A549 treated with CORT108297 at 1 μM for 4 hours (cell line): Measurements from ENCODE around the gene TUBB8B. TPM values are rescaled to one million over a fixed set of nuclear protein-coding genes. Genes with fewer than 3 reads are reported as not detected.

Experiments
- total RNA-seq: library from RNA; stranded (reverse); fragments of 200-300 nt; extraction: Qiagen RNA extraction; gene quantifications from 5 replicates; pipeline ENCODE4 v1.2.3, GENCODE V29; 2022

Gene TUBB8B
- 0.07 TPM in 1 of 5 replicates, not detected in the others for total RNA-seq

DNA sequence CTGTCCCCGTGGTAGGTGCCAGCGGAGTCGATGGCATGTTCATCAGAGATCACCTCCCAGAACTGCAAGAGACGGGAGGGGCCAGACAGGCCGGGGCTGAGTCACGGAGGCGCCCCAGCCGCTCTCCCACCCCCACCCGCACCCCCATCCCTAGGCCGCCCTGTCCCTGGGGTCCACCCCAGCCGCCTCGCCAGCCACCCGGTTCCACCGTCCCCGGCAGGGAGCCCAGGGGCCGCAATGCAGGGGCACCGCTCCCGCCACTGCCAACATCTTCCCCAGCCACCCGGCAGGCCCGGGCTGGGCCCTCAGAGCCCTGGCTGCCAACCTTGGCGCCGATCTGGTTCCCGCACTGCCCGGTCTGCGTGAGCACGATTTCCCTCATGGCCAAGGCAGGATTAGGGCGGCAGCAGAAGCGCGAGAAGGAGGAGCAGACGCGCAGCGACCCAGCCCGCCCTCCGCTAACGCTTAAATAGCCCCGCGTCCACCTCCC lies at the start of gene TUBB8B:
Gene TUBB8B (minus strand): TSS at position 440 of the 490 bp plus-strand sequence. CDS start 58 bp downstream, at position 382.

Other genes with a start within 250 kb of the TUBB8B start
- gene USP14, start 108.9 kb upstream of the TUBB8B start, total RNA-seq, result 61.7 to 73.3 TPM (median 65.6 TPM) in 5 replicates
- 17.3 to 22.8 TPM (median 20.2 TPM) in 5 replicates for gene THOC1, start 218.4 kb upstream of the TUBB8B start, total RNA-seq